SHP77 (cell line): ENCODE results near the gene TNFSF12.

Experiments used
- DNase-seq, 2 experiments: peaks; one replicate each; lab custom pipeline; 2025; lab: John Stamatoyannopoulos, UW

Gene TNFSF12, protein sequence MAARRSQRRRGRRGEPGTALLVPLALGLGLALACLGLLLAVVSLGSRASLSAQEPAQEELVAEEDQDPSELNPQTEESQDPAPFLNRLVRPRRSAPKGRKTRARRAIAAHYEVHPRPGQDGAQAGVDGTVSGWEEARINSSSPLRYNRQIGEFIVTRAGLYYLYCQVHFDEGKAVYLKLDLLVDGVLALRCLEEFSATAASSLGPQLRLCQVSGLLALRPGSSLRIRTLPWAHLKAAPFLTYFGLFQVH

DNA sequence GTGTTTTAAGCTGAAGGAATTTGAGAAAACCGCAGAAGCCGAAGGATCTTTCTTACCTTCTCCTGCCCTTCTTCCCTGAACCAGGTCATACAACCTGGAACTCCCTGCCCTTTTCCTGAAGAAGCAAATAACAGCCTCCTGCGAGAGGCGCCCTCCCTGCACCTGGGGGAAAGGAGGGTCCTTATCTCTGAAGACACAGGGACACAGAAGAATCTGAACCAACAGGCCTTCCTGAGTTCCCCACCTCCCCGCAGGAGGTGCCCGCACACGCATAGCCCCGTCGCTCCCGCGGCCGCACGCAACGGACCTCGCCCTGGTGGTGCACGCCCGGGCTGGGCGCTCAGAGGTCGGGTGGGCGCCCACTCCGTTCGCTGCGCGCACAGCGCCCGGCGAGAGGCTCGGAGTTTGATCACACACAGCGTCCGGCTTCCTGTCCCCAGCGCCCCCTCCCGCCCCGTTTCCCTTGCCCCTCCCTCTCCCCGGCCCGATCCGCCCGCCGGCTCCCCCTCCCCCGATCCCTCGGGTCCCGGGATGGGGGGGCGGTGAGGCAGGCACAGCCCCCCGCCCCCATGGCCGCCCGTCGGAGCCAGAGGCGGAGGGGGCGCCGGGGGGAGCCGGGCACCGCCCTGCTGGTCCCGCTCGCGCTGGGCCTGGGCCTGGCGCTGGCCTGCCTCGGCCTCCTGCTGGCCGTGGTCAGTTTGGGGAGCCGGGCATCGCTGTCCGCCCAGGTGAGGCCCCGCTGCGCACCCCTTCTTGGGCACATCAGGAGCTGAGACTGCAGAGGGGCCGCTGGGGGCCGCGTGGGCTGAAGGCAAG, at the start of gene TNFSF12:
Gene TNFSF12 (plus strand): TSS at position 474 of the 816 bp plus-strand sequence. CDS start 96 bp downstream, at position 570.
- DNase-seq = peak in 1 of 2 experiments; percentile 23

DNA sequence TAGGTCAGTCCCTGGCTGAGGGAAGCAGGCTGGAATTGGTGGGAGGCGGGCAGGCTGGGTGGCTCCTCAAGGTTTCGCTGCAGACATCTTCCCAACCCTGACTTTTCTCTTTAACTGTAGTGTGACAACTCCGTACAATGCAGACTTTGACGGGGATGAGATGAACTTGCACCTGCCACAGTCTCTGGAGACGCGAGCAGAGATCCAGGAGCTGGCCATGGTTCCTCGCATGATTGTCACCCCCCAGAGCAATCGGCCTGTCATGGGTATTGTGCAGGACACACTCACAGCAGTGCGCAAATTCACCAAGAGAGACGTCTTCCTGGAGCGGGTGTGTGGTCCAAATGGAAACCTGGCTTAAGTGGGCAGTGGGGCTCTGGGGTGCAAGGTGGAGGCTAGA, 49.7 kb upstream of the TNFSF12 start:
- DNase-seq = no peak

DNA sequence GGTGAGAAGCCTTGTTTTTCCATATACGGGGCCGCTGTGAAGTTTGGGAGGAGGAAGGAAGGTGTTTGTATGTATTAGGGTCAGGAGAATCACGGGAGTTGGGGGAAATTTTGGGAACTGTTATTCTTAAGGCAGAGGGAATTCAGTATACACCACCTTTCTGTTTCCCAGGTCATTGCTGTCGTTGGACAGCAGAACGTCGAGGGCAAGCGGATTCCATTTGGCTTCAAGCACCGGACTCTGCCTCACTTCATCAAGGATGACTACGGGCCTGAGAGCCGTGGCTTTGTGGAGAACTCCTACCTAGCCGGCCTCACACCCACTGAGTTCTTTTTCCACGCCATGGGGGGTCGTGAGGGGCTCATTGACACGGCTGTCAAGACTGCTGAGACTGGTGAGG, 47.1 kb upstream of the TNFSF12 start:
- no peak for DNase-seq

DNA sequence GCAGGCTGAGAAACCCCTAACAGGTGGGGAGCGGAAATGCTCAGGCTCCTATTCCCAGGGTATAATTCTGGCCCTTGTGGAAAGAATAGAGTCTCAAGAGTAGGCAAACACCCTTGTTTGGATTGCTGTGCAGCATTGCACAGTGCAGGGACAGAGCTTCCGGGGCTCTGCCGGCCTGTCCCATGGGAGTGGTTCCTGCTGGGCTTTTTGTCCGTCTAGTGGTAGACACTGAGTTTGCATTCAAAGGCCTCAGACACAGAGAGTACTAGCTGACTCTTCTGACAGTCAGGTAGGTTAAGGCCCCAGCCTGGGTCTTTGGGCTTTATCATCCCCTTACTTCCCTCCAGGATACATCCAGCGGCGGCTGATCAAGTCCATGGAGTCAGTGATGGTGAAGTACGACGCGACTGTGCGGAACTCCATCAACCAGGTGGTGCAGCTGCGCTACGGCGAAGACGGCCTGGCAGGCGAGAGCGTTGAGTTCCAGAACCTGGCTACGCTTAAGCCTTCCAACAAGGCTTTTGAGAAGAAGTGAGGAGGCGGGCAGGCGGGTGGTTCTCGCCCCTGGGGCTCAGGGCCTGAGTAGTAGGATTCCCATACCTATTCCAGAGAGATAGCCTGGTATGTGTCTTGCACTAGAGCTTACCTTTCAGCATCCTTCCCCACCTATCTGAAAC, 46.5 kb upstream of the TNFSF12 start:
- DNase-seq = no peak

DNA sequence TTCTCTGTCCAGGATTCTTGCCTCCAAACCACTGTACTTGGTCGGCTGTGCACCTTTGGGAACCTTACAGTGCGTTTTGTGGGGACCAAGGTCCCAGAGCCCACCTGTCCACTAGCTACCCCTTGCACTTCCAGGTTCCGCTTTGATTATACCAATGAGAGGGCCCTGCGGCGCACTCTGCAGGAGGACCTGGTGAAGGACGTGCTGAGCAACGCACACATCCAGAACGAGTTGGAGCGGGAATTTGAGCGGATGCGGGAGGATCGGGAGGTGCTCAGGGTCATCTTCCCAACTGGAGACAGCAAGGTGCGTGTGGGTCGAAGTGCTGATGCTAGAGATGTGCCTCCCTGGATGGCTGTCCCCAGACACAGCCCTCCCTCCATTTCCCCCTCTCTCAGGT, 45.9 kb upstream of the TNFSF12 start:
- peak; percentile 15 to 27 for DNase-seq

DNA sequence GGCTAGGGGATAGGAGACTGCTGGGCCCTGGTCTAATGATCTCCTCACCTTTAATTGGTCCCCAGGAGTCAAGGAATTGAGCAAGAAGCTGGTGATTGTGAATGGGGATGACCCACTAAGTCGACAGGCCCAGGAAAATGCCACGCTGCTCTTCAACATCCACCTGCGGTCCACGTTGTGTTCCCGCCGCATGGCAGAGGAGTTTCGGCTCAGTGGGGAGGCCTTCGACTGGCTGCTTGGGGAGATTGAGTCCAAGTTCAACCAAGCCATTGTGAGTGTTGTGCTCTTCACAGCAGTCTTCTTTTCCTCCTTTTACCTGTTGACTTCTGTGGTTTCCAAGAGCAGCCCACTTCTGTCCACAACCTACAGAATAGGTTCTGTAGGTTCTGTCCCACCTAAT, 45.3 kb upstream of the TNFSF12 start:
- no peak for DNase-seq

DNA sequence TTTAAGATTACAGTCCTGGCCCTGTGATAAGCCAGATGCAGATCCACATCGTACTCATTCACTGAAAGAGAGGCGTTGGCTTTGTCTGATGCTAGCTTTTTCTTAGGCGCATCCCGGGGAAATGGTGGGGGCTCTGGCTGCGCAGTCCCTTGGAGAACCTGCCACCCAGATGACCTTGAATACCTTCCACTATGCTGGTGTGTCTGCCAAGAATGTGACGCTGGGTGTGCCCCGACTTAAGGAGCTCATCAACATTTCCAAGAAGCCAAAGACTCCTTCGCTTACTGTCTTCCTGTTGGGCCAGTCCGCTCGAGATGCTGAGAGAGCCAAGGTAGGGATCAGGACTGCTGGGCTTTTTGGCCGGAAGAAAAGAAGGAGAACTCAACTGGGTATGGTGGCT, 40.7 kb upstream of the TNFSF12 start:
- no peak for DNase-seq

DNA sequence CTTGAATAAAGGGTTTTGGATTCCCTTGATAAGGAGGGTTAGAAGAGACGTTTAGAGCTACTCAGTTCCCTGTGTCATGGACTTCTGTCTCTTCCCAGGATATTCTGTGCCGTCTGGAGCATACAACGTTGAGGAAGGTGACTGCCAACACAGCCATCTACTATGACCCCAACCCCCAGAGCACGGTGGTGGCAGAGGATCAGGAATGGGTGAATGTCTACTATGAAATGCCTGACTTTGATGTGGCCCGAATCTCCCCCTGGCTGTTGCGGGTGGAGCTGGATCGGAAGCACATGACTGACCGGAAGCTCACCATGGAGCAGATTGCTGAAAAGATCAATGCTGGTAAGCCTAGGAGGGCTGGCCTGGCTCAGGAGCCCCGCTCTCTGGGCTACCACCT, 40.0 kb upstream of the TNFSF12 start:
- DNase-seq = no peak

DNA sequence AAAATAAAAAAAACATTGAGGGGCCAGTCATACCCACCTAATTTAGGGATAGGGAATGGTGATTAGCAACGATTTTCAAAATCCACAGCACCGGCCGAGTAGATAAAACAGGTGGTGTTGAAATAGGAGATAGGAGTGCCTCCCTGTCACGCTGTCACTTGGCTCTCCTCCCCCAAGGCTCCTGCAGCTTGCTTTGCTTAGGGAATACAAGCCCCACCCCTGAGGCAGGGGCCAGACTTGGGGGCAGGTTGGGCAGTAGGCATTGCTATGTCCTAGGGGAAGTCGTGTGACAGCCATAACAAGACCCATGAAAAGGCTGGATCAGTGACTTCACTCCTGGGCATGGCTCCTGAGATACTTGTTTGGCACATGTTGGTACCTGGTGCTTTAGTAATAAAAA, 38.9 kb upstream of the TNFSF12 start:
- DNase-seq = no peak

DNA sequence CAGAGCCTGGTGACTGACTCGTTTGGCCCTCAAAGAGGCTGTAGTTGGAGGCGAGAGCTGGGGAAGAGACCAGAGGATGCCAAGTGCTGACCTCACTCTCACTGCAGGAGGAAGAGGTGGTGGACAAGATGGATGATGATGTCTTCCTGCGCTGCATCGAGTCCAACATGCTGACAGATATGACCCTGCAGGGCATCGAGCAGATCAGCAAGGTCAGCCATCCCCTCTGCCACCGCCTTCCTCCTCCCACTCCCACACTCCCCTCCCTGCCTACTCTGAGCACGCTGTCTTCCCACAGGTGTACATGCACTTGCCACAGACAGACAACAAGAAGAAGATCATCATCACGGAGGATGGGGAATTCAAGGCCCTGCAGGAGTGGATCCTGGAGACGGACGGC, 37.8 kb upstream of the TNFSF12 start:
- DNase-seq = no peak

DNA sequence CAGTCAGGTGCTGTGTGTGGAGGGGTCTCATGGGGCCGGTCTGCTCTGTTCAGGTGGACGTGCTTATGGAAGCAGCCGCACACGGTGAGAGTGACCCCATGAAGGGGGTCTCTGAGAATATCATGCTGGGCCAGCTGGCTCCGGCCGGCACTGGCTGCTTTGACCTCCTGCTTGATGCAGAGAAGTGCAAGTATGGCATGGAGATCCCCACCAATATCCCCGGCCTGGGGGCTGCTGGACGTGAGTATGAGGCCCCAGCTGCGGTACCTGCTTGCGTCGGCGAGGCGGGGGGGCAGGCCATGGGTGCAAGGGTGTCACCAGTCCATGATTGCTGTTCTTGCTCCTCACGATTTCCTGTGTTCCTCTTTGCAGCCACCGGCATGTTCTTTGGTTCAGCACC, 36.8 kb upstream of the TNFSF12 start:
- DNase-seq = no peak

DNA sequence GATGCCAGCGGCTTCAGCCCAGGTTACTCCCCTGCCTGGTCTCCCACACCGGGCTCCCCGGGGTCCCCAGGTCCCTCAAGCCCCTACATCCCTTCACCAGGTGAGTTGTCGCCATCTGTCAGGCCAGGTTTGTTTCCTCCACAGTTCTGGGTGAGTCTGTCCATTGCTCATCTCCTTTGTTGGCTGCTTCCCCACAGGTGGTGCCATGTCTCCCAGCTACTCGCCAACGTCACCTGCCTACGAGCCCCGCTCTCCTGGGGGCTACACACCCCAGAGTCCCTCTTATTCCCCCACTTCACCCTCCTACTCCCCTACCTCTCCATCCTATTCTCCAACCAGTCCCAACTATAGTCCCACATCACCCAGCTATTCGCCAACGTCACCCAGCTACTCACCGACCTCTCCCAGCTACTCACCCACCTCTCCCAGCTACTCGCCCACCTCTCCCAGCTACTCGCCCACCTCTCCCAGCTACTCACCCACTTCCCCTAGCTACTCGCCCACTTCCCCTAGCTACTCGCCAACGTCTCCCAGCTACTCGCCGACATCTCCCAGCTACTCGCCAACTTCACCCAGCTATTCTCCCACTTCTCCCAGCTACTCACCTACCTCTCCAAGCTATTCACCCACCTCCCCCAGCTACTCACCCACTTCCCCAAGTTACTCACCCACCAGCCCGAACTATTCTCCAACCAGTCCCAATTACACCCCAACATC, 35.9 kb upstream of the TNFSF12 start:
- DNase-seq = no peak

DNA sequence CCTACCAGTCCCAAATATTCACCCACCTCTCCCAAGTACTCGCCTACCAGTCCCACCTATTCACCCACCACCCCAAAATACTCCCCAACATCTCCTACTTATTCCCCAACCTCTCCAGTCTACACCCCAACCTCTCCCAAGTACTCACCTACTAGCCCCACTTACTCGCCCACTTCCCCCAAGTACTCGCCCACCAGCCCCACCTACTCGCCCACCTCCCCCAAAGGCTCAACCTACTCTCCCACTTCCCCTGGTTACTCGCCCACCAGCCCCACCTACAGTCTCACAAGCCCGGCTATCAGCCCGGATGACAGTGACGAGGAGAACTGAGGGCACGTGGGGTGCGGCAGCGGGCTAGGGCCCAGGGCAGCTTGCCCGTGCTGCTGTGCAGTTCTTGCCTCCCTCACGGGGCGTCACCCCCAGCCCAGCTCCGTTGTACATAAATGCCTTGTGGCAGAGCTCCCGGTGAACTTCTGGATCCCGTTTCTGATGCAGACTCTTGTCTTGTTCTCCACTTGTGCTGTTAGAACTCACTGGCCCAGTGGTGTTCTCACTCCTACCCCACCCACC, 34.9 kb upstream of the TNFSF12 start:
- no peak for DNase-seq

DNA sequence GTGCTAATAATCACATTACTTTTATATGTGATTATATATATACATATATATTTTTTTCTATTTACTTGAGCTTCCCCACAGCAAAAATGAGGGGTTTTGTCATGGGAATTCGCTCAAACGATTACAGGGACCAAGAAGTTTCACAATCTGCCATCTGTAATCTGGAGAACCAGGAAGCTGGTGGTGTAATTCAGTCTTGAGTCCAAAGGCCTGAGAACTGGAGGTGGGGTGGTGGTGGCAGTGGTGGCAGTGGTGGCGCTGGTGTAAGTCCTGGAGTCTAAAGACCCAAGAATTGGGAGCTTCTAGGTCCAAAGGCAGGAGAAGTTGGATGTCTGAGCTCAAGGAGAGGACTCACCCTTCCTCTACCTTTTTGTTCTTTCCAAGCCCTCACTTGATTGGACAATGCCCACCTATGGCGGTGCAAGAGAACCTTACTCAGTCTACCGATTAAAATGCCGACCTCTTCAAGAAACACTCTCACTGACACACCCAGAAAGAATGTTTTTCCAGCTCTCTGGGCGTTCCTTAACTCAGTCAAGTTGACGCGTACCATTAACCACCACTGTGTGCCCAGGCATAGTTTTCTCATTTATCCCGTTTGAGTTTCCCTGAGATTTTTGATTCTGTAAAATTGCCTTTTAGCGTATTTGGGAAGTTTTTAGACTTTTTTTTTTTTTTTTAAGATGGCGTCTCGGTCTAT, 32.8 kb upstream of the TNFSF12 start:
- DNase-seq = no peak

DNA sequence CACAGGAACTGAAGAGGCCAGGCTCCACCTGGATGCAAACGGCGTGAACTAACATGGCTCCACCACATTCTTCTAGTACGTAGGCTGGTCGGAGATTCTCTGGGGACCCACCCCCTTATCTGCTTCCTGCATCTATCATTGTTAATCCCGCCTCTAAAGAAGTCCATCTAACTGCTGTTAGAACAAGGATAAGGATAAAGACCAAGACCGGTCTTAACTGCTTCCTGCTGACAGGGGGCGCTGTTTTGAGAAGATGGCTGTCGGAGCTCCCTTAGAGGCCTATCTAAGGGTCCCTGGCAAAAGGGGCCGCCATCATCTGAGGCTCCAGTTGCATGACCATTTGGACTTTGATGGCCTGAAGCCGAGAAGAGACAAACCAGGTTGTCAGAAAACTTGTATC, 25.8 kb upstream of the TNFSF12 start:
- DNase-seq = peak in 1 of 2 experiments; percentile 46

DNA sequence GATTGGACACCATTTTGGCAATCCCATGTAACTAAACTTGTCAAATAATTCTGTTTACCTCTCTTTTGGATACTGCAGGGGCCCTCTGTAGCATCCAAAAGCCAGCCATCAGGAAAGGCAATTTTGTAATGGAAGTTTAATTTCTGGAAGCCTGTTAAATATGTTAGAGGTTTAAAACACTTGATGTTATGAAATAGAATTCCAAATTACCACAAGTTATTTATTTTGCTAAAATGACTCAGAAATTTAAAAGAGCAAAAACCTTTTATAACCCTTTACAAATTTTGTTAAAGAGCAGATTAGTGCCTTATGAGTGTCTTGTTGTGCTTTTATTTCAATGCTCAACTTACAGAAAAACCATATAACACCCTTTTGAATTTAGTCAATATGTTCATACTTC, 20.0 kb upstream of the TNFSF12 start:
- no peak for DNase-seq

DNA sequence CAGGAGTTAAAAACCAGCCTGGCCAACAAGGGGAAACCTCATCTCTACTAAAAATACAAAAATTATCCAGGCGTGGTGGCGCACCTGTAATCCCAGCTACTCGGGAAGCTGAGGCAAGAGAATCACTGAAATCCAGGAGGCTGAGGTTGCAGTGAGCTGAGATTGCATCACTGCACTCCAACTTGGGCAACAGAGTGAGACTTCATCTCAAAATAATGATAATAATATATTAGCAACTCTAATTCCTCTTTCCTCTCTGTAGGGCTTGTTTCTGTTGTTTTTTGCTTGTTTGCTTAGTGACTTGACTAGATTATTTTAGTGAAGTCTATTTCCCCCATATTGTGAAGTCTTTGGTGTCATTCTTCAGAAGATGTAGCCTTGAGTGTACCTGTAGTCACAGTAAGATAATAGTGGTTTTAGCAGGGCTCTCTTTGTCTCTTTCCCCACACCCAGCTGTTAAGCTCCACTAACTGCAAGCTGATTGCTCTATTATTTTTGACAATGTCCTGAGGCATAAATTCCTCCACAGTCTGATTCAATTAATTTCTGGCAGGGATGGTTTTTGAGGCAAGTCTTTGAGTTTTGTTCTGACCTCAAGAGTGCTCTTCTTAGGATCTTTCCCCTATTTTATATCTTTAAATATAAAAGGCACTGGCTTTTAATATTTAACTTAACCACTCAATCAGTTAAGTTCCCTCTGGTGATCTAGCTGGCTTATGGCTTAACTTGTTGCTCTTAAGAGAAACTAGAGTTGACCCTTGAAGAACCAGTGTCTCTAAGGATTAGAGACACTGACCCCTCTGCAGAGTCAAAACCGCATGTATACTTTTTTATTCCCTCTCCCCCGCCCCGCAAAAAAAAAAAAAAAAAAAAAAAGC, 18.6 kb upstream of the TNFSF12 start:
- no peak for DNase-seq

DNA sequence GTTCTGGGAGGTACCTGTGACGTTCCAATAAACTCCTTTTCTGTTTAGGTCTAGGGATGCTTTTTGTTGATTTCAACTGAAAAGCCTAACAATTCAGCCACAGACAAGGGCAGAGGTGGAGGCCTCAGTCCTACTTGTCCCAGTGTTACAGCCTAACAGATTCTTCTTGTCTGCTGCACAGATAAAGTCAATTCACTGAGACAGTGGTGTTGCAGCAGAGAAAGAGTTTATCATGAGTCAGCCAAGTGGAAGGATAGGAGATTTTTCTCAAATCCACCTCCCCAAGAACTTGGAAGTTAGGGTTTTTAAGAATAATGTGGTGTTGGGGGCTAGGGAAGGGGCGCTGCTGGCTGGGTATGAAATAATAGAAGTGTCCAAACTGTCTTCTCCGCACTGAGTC, 10.8 kb upstream of the TNFSF12 start:
- DNase-seq = no peak

DNA sequence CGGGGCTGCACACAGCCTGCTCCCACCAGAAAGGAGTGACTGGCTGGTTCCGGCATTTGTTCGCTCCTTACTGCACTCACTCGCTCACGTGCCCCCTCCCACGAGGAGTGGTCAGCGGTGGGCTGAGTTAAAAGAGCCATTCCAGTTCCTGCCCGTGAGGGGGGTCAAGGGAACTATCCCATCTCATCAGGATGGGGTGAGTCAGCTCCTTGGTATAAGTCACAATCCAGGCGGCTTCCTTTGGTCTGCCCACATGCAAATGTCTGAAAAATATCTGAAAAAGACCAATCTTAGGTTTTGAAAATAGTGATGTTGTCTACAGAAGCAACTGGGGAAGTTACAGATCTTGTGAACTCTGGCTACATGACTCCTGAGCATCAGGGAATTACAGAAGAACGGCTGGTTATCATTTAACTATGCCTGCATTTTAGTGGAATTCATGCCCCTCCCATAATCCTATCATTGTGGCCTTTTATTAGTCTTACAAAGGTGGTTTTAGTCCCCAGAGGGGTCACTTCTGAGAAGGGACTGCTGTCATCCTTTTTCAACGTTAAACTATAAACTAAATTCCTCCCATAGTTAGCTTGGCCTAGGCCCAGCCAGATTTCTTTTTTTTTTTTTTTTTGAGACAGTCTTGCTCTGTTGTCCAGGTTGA, 9.8 kb upstream of the TNFSF12 start:
- no peak for DNase-seq

DNA sequence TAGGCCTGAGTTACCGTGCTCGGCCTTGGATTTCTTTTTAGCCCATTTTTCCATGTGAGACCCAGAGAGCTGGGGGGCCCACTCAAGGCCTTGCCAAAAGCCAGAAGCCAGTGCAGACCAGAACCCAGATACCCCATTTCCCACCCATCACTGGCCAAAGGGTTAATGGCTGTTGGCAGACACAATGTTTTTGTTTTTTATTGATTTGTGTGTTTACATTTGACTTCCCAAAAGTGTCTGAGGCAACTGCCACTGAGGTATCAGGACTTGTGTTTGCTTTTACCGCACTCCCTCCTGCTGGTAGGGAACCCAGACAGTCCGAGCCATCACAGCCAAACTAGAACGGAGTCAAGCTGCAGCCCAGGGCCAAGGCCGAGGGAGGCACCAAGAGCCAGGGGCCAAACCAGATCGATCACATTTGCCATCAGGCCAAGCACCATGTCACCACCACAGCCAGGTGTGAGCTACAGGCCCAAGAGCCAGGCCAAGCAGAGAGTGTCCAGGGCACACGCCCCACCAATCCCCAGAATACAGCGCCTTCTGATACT, 7.7 kb upstream of the TNFSF12 start:
- DNase-seq = no peak
